ENCODE data around the gene RAB22A.

GRCh38 chr20:58289143-58289542, 20.4 kb upstream of the RAB22A start:
- TF ChIP-seq TAF1 (IDR thresholded peaks at IDR 0.05; ENCODE audit: borderline replicate concordance, insufficient read depth, low read length) (no peak), REST (IDR thresholded peaks at IDR 0.05; ENCODE audit: insufficient read depth in 1 of 2, low read depth in 2 of 2, low read length in 2 of 2) (no peak), POLR2AphosphoS5 (IDR thresholded peaks at IDR 0.05; ENCODE audit: low read depth, low read length) (no peak), SIN3A (IDR thresholded peaks at IDR 0.05; ENCODE audit: borderline replicate concordance, insufficient read depth, low read length) (no peak)
